Measurements from ENCODE around the gene B3GNT3.

Gene B3GNT3

GRCh38 chr19:17846146-17846545, 51.2 kb downstream of the B3GNT3 start:
- TF ChIP-seq CREB1 (IDR thresholded peaks at IDR 0.05; ENCODE audit: low read depth) (no peak), USF1 (IDR thresholded peaks at IDR 0.05) (no peak), REST (IDR thresholded peaks at IDR 0.05; ENCODE audit: low read depth) (no peak)

GRCh38 chr19:17847538-17848366, 52.8 kb downstream of the B3GNT3 start, which contains the start of gene JAK3:
Gene JAK3, minus strand, starts transcription at chr19:17847982. Its CDS starts 3,565 bp downstream, at chr19:17844417.
- no peak for TF ChIP-seq RAD21 (IDR thresholded peaks at IDR 0.05; ENCODE audit: low read depth)
- no peak for TF ChIP-seq NFIC (IDR thresholded peaks at IDR 0.05)
- no peak for TF ChIP-seq TEAD4 (IDR thresholded peaks at IDR 0.05)
- TF ChIP-seq CEBPB (IDR thresholded peaks at IDR 0.05), result no peak
- no peak for TF ChIP-seq REST (IDR thresholded peaks at IDR 0.05; ENCODE audit: low read depth)
- TF ChIP-seq CREB1 (IDR thresholded peaks at IDR 0.05; ENCODE audit: low read depth), result no peak

GRCh38 chr19:17848595-17849292, 53.8 kb downstream of the B3GNT3 start:
- TF ChIP-seq NFIC (IDR thresholded peaks at IDR 0.05) (no peak), RAD21 (IDR thresholded peaks at IDR 0.05; ENCODE audit: low read depth) (no peak), EGR1 (IDR thresholded peaks at IDR 0.05) (no peak), REST (IDR thresholded peaks at IDR 0.05; ENCODE audit: low read depth) (no peak), TCF12 (IDR thresholded peaks at IDR 0.05; ENCODE audit: low read depth) (no peak), CEBPB (IDR thresholded peaks at IDR 0.05) (no peak), FOXM1 (IDR thresholded peaks at IDR 0.05; ENCODE audit: borderline replicate concordance, low read depth) (no peak), CREB1 (IDR thresholded peaks at IDR 0.05; ENCODE audit: low read depth) (no peak), EP300 (IDR thresholded peaks at IDR 0.05; ENCODE audit: borderline replicate concordance) (no peak), TAF1 (IDR thresholded peaks at IDR 0.05; ENCODE audit: low read depth) (no peak), YY1 (IDR thresholded peaks at IDR 0.05; ENCODE audit: low read depth) (no peak), MAX (IDR thresholded peaks at IDR 0.05) (no peak), USF1 (IDR thresholded peaks at IDR 0.05) (no peak), ZBTB7A (IDR thresholded peaks at IDR 0.05; ENCODE audit: low read depth) (no peak), TEAD4 (IDR thresholded peaks at IDR 0.05) (no peak)

GRCh38 chr19:17854061-17854460, 59.1 kb downstream of the B3GNT3 start:
- TF ChIP-seq EGR1 (IDR thresholded peaks at IDR 0.05), result no peak
- no peak for TF ChIP-seq NFIC (IDR thresholded peaks at IDR 0.05)
- TF ChIP-seq YY1 (IDR thresholded peaks at IDR 0.05; ENCODE audit: low read depth), result no peak
- no peak for TF ChIP-seq FOXM1 (IDR thresholded peaks at IDR 0.05; ENCODE audit: borderline replicate concordance, low read depth)
- TF ChIP-seq MAX (IDR thresholded peaks at IDR 0.05), result no peak
- no peak for TF ChIP-seq REST (IDR thresholded peaks at IDR 0.05; ENCODE audit: low read depth)
- TF ChIP-seq TCF12 (IDR thresholded peaks at IDR 0.05; ENCODE audit: low read depth), result no peak
- no peak for TF ChIP-seq USF1 (IDR thresholded peaks at IDR 0.05)
- no peak for TF ChIP-seq TAF1 (IDR thresholded peaks at IDR 0.05; ENCODE audit: low read depth)
- no peak for TF ChIP-seq EP300 (IDR thresholded peaks at IDR 0.05; ENCODE audit: borderline replicate concordance)
- no peak for TF ChIP-seq RAD21 (IDR thresholded peaks at IDR 0.05; ENCODE audit: low read depth)
- TF ChIP-seq CEBPB (IDR thresholded peaks at IDR 0.05), result no peak
- TF ChIP-seq CREB1 (IDR thresholded peaks at IDR 0.05; ENCODE audit: low read depth), result no peak
- no peak for TF ChIP-seq TEAD4 (IDR thresholded peaks at IDR 0.05)
- TF ChIP-seq ZBTB7A (IDR thresholded peaks at IDR 0.05; ENCODE audit: low read depth), result no peak
